ENCODE data around the gene GNG12. TPM values are rescaled to one million over a fixed set of nuclear protein-coding genes. Genes with fewer than 3 reads are reported as not detected.

The GNG12 gene
- total and polyA plus RNA-seq, 7 donors = 41.9 to 116 (median 47.8) TPM

- H3K27ac ChIP-seq = no peak overlapping the region
- H3K4me1 ChIP-seq = peaks cover 0 to 20% (median 9%) of the 10 kb centered on the region in 4 donors
- H3K27me3 ChIP-seq = no peaks in the 10 kb centered on the region
- H3K9me3 ChIP-seq = no peaks in the 10 kb centered on the region
- intact Hi-C loops (cut with DNase I) = no loop called here
- H3K4me3 ChIP-seq = no peak overlapping the region
- no peaks in the 10 kb centered on the region for H3K36me3 ChIP-seq
- no peak for TF ChIP-seq POLR2A (IDR thresholded peaks at IDR 0.05)
- no peak for TF ChIP-seq EP300 (IDR thresholded peaks at IDR 0.05)
- no peak for TF ChIP-seq POLR2AphosphoS5 (IDR thresholded peaks at IDR 0.05)
- no peak for TF ChIP-seq CTCF (IDR thresholded peaks at IDR 0.05)
- no peak for DNase-seq
Observed at GRCh38 chr1:67807282-67807681, 26.0 kb downstream of the GNG12 start.

- Histone ChIP-seq H3K36me3 (no peaks in the 10 kb centered on the region), H3K4me1 (peaks cover 0 to 12% (median 9%) of the 10 kb centered on the region in 4 donors), H3K27me3 (no peaks in the 10 kb centered on the region), H3K27ac (no peak overlapping the region), H3K9me3 (no peaks in the 10 kb centered on the region), H3K4me3 (no peak overlapping the region)
- TF ChIP-seq CTCF (IDR thresholded peaks at IDR 0.05) (no peak), EP300 (IDR thresholded peaks at IDR 0.05) (no peak), POLR2AphosphoS5 (IDR thresholded peaks at IDR 0.05) (no peak), POLR2A (IDR thresholded peaks at IDR 0.05) (no peak)
- 80 to 83% methylated on average over 2 of the region's 2 CpGs for WGBS, 2 donors
- intact Hi-C loops (cut with DNase I) = no loop called here
- no peak for DNase-seq
Observed at GRCh38 chr1:67804710-67805109, 28.6 kb downstream of the GNG12 start.

- no peaks in the 10 kb centered on the region for H3K36me3 ChIP-seq
- H3K4me3 ChIP-seq = no peak overlapping the region
- H3K9me3 ChIP-seq = no peaks in the 10 kb centered on the region
- no peaks in the 10 kb centered on the region for H3K27me3 ChIP-seq
- H3K4me1 ChIP-seq = peaks cover 0 to 12% (median 9%) of the 10 kb centered on the region in 4 donors
- H3K27ac ChIP-seq = no peak overlapping the region
- TF ChIP-seq POLR2AphosphoS5 (IDR thresholded peaks at IDR 0.05) = no peak
- no peak for TF ChIP-seq POLR2A (IDR thresholded peaks at IDR 0.05)
- no peak for TF ChIP-seq EP300 (IDR thresholded peaks at IDR 0.05)
- TF ChIP-seq CTCF (IDR thresholded peaks at IDR 0.05) = no peak
- intact Hi-C loops (cut with DNase I) = no loop called here
- DNase-seq = no peak
- 59 to 80% methylated on average over 7 of the region's 7 CpGs for WGBS, 2 donors
Observed at GRCh38 chr1:67803380-67804279, 29.6 kb downstream of the GNG12 start.

- TF ChIP-seq POLR2A (IDR thresholded peaks at IDR 0.05) = no peak
- no peak for TF ChIP-seq EP300 (IDR thresholded peaks at IDR 0.05)
- TF ChIP-seq POLR2AphosphoS5 (IDR thresholded peaks at IDR 0.05) = no peak
- no peak for TF ChIP-seq CTCF (IDR thresholded peaks at IDR 0.05)
- H3K27ac ChIP-seq = no peak overlapping the region
- H3K36me3 ChIP-seq = no peaks in the 10 kb centered on the region
- H3K4me3 ChIP-seq = no peak overlapping the region
- intact Hi-C loops (cut with DNase I) = no loop called here
- H3K9me3 ChIP-seq = no peaks in the 10 kb centered on the region
- 52 to 77% methylated on average over 3 of the region's 3 CpGs for WGBS, 2 donors
- DNase-seq = no peak
- peaks cover 0 to 12% (median 9%) of the 10 kb centered on the region in 4 donors for H3K4me1 ChIP-seq
- H3K27me3 ChIP-seq = no peaks in the 10 kb centered on the region
Observed at GRCh38 chr1:67802565-67802964, 30.7 kb downstream of the GNG12 start.
